Cerebellar cortex (tissue), 1 donor: ENCODE measurements around the gene STMN1.
A peak's percentile ranks its signal among the peaks of the same experiment; 100 is the strongest.

ENCODE experiments used
- DNase-seq: peaks from one replicate; pipeline ENCODE4 v3.0.0-alpha.2; 2015; ENCODE audit warnings: low spot score

The STMN1 gene

GRCh38 chr1:25871086-25871703 lies 35.0 kb downstream of the STMN1 start:
- no peak for DNase-seq

GRCh38 chr1:25870614-25871013 lies 35.6 kb downstream of the STMN1 start:
- no peak for DNase-seq

DNA sequence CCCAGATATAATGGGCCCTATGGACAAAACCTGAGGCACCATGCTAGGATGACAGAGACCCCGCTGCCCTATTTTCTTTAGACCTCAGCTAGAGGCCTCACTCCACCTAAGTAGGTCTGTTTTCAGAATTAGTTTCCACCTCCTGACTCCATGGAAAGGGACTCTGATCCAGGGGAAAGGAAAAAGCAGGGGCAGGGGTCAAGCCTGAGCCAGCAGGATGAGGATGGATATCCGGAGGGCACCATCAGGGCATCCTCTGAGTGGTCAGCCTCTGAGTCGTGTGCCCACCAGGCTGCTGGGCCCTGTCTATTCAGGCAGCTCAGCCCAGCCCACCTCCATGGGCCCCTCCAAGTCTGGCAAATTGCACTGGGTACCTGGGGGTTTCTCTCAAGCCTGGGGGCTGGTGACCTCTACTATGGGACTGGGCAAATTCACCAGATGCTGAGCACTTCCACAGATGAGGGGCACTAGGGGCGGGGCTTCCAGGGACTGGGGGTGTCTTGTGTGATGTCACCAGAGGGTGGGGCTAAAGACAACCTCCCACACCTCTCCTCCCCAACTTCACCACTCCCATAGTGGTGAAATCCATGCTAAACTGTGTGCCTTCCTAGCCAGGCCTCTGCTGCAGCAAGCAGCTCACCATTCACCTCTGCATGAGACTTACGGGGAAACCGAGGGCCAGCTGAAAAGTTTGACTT lies 36.2 kb downstream of the STMN1 start:
- no peak for DNase-seq

DNA sequence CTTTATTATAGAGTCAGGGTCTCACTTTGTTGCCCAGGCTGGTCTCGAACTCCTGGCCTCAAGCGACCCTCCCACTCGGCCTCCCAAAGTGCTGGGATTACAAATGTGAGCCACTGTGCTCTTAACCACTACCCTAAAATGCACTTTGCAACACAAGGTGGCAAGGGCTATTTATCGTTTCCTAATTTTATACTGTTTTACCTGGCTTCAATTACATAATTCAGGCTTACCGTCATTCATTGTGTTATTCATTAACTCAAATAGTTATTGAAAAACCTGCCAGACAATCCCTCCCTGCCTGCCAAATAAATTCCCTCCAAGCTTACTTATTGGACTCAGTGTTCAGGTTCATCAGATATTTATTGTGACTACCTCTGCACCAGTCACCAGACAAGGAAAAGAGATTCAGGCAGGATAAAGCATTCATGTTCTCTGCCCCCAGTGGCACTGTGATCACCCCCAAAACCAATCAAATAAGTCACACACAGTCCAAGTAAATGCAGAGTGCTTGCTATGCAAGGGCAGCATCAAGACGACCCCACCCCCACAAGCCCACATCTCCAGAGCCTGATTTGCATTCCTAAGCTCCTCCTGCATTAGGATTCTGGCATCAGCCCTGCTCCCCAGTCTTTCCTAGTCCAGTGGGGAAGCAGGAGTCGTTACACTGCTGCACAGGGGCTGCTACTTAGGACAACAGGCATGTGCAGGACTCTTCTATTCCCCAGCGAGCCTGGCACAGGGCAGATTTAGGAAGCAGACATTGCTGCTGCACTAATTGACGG lies 38.8 kb downstream of the STMN1 start:
- DNase-seq: no peak

DNA sequence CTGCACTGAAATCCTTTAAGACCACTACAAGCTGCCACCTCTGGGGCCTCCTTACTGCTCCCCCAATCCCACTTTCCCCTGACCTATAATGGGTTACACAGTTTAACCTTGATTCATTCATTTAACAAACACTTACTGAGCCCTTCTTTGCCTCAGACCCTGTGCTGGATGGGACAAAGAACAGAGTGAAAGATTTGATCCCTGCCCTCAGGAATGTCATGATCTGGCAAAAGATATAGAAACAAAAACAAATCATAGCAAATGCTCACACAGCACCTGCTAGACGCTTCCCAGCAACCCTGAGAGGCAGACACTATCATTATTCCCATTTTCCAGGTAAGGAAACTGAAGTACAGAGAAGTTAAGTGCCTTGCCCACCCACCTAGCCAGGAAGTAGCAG lies 39.9 kb downstream of the STMN1 start:
- no peak for DNase-seq

DNA sequence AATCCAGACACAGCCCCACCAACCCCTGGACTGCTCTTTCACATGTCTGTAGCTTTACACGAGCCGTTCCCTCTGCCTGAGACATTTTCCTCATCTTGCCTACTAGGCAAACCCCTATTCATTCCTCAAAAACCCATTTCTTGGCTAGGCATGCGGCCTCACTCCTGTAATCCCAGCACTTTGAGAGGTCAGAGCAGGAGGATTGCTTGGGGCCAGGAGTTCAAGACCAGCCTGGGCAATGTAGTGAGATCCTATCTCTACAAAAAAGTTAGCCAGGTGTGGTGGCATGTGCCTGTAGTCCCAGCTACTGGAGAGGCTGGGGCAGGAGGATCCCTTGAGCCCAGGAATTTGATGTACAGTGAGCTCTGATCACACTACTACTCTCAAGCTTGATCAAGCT lies 41.8 kb downstream of the STMN1 start:
- DNase-seq: no peak

GRCh38 chr1:25863486-25864262 lies 42.5 kb downstream of the STMN1 start:
- peak; percentile 58 for DNase-seq

DNA sequence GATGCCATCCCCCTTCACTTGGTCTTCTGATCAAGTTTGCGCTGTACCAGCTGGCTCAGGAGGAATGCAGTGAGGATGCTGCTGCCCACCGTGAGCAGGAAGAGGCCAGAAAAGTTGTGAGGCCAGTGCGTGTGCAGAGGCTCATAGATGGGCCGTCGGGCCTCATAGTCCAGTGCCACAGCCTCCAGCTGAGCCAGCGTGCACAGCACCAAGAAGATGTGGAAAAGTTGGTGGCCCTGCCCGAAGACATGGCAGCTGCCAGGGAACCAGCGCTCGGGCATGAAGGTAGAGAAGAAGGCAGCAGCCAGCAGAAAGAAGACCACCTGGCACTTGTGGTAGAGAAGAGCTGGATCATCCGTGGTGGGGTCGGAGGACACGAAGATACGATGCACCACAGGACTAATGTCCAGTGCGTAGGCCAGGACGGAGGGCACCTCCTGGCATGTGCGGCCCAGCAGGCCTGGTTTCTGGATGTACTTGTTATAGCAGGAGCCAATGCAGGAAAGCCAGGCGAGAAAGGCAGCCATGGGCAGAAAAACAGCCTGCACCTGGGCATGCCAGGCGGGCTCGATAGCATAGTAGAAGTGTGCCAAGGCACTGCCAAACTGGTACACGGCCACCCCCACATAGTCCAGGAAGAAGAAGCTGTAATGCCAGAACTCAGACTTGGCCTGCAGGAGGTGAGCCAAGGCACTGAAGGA lies 43.3 kb downstream of the STMN1 start:
- DNase-seq: peak; percentile 61

DNA sequence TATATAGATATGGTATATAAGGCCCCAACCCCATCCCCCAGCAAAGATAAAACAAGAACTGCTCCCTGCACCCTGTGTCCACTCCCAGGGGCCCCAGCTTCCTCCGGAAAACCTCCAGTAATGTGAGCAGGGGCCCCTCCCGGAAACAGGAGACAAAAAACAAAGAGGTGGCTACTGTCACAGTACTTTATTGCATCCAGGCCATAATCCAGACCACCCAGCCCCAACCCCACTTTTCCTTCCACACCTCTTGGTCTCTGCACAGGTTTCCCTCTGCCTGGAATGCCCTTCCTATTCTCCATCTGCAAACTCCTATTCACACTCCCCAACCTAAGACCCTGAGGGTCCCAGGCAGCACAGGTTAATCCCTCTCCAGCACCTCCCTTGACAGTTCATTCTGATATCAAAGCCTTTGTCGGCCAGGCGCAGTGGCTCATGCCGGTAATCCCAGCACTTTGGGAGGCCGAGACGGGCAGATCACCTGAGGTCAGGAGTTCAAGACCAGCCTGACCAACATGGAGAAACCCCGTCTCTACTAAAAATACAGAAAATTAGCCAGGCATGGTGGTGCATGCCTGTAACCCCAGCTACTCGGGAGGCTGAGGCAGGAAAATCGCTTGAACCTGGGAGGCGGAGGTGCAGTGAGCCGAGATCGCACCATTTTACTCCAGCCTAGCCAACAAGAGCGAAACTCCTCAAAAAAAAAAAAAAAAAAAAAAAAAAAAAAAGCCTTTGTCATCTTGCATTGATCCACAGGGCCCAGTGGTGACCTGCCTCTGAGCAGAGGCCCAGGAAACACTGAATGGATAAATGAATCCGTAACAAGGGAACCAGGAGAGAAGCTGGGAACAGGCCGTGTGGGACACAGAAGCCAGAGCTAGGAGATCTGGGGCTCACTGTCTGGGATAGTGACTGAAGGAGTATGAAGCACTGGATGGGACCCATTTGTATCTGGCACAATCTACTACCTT lies 44.6 kb downstream of the STMN1 start:
- no peak for DNase-seq

DNA sequence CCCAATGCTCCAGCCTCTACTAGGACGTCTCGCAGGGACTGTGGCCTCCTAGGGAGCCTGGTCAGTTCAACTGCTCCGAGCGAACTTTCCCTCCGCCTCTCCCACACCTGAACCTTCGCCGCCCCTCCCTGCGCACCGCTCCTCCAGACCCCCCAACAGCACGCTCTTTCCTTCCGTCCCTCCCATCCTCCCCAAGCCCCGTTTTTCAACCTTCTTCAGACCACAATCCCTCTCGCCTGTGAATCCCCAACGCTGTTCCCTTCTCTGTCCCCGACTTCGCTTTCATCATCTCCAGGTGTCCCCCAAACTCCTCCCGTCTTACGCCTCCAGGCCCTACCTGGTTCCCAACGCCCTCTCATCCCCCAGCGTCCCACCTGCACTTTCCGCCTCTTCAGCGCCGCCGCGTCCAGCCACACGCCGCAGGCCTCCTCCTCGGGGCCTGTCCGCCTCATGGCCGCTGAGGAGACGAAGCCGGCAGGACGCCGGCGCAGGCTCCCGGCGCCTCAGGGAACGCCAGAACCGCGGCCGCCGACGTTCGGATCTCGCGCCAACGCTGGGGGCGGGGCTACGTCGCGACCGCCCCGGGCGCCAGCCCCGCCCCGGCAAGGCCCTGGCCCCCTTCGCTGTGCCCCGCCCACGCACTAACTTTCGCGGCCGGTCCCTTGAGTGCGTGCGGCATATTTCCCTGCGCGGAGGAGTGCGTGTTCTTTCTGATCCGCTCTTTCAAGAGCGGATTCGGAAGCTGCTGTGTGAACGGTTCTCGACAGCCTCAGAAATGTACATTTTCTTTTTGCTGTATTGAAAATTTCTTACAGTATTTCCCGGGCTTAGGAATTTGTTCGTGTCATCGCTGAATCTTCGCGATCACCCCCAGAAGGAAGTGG lies 47.1 kb downstream of the STMN1 start, which contains the start of gene AUNIP:
TSS of gene AUNIP (minus strand) at position 552 of the 884 bp plus-strand sequence. CDS start at position 452, 100 bp downstream.
- peak; percentile 70 for DNase-seq

DNA sequence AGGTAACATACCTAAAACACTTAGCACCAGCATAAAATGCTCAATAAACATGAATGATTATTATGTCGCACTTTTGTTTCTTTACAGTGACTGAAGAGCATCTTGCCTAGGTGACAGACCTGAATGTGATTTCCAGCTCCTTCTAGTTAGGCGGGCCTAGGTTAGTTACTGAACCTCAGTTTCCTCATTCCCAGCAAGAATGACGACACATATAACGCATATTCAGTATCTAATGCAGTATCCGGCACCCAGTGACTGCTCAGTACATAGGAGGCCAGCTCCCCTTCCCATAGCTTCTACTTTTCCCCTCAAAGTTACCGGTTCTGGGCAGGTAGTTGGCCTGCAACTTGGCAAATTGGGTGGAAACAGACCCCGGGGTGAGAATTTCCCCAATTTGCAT lies 47.7 kb downstream of the STMN1 start:
- no peak for DNase-seq

- no peak for DNase-seq
Measured at GRCh38 chr1:25856856-25857255, 49.4 kb downstream of the STMN1 start.

- no peak for DNase-seq
Measured at GRCh38 chr1:25854554-25854953, 51.7 kb downstream of the STMN1 start.
